SK-N-MC (cell line): Measurements from ENCODE around the gene NOP16.

Experiments
- EZH2 ChIP-seq: fragments of 200-600 bp; sonication (generic); IDR thresholded peaks from one replicate; pipeline ENCODE4 v1.6.1; 2017; ENCODE audit warnings: antibody characterized with exemption
- FOXP2 ChIP-seq: optimal IDR thresholded peaks from 2 replicates; pipeline ENCODE3; 2011; ENCODE audit warnings: mild to moderate bottlenecking, moderate library complexity; ENCODE audit not compliant: insufficient read depth; ENCODE audit errors: extremely low read length, control extremely low read depth
- POLR2AphosphoS5 ChIP-seq: IDR thresholded peaks from 2 replicates; pipeline ENCODE4 v1.6.1; 2012; ENCODE audit warnings: mild to moderate bottlenecking, low read depth, low read length, borderline replicate concordance

DNA sequence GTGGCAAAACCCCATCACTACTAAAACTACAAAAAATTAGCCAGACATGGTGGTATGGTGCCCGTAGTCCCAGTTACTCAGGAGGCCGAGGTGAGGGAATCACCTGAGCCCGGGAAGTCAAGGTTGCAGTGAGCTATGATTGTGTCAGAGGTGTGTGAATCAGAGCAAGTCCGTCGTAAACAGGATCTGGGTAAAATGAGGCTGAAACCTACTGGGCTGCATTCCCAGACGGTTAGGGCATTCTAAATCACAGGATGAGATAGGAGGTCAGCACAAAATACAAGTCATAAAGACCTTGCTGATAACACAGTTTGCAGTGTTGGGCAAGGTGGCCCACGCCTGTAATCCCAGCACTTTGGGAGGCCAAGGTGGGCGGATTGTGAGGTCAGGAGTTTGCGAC, 29.9 kb upstream of the NOP16 start:
- no peak for TF ChIP-seq EZH2
- no peak for TF ChIP-seq POLR2AphosphoS5
- no peak for TF ChIP-seq FOXP2
